GM12878 (cell line): ENCODE results near the gene ADK. TPM values are rescaled to one million over a fixed set of nuclear protein-coding genes. Genes with fewer than 3 reads are reported as not detected.

ENCODE experiments used
- BCL11A ChIP-seq: IDR thresholded peaks from 2 replicates; pipeline ENCODE4 v1.6.1; 2011; ENCODE audit warnings: low read depth, low read length
- EED ChIP-seq: sonication (generic); IDR thresholded peaks from 2 replicates; pipeline ENCODE4 v1.6.1; 2016; ENCODE audit warnings: antibody characterized with exemption, low read depth
- EGR1 ChIP-seq, 2 experiments: IDR thresholded peaks; 1 replicate in 1 of 2; 2 replicates in 1 of 2; pipeline ENCODE4 v1.6.1; 2011 to 2012; ENCODE audit warnings: low read depth in 2 of 2, low read length in 2 of 2, borderline replicate concordance in 1 of 2, mild to moderate bottlenecking in 1 of 2, moderate library complexity in 1 of 2
- ESRRA ChIP-seq: IDR thresholded peaks from 2 replicates; pipeline ENCODE4 v1.6.1; 2012; ENCODE audit warnings: mild to moderate bottlenecking, low read length, improper control_type of control experiment
- GABPA ChIP-seq: IDR thresholded peaks from 2 replicates; pipeline ENCODE4 v1.6.1; 2014; ENCODE audit warnings: antibody characterized with exemption, low read depth, mild to moderate bottlenecking, inconsistent platforms
- HCFC1 ChIP-seq: fragments of 150-350 bp; IDR thresholded peaks from 2 replicates; pipeline ENCODE4 v1.6.1; 2014; ENCODE audit warnings: low read length
- LARP7 ChIP-seq: fragments of 450-650 bp; IDR thresholded peaks from 2 replicates; pipeline ENCODE4 v1.6.1; 2017; ENCODE audit warnings: mild to moderate bottlenecking
- NFIC ChIP-seq: IDR thresholded peaks from 2 replicates; pipeline ENCODE4 v1.6.1; 2012; ENCODE audit warnings: low read depth, mild to moderate bottlenecking, inconsistent platforms, low read length, moderate library complexity
- POLR2AphosphoS2 ChIP-seq: IDR thresholded peaks from 2 replicates; pipeline ENCODE4 v1.6.1; 2011; ENCODE audit warnings: low read depth, mild to moderate bottlenecking, low read length, improper control_type of control experiment, moderate library complexity
- POLR2AphosphoS5 ChIP-seq: IDR thresholded peaks from 2 replicates; pipeline ENCODE4 v1.6.1; 2011; ENCODE audit warnings: mild to moderate bottlenecking, low read length, inconsistent platforms
- RUNX3 ChIP-seq: IDR thresholded peaks from 2 replicates; pipeline ENCODE4 v1.6.1; 2012; ENCODE audit warnings: low read length, inconsistent platforms
- SIX5 ChIP-seq: IDR thresholded peaks from 2 replicates; pipeline ENCODE4 v1.6.1; 2011; ENCODE audit warnings: mild to moderate bottlenecking, low read depth, low read length, moderate library complexity; ENCODE audit not compliant: severe bottlenecking
- SRF ChIP-seq, 2 experiments: IDR thresholded peaks; 2 replicates each; pipeline ENCODE4 v1.6.1; 2011; ENCODE audit warnings: low read depth in 2 of 2, low read length in 2 of 2, mild to moderate bottlenecking in 1 of 2, moderate library complexity in 1 of 2
- SUPT20H ChIP-seq: IDR thresholded peaks from 2 replicates; pipeline ENCODE4 v1.6.1; 2011; ENCODE audit warnings: low read depth, mild to moderate bottlenecking, low read length, moderate library complexity, borderline replicate concordance; ENCODE audit not compliant: control insufficient read depth
- WRNIP1 ChIP-seq: IDR thresholded peaks from 2 replicates; pipeline ENCODE4 v1.6.1; 2011; ENCODE audit warnings: low read depth, low read length, improper control_type of control experiment, borderline replicate concordance
- ZNF24 ChIP-seq: fragments of 450-650 bp; IDR thresholded peaks from 2 replicates; pipeline ENCODE4 v1.6.1; 2017; ENCODE audit warnings: antibody characterized with exemption, mild to moderate bottlenecking
- polyA plus RNA-seq, 11 experiments: library from polyadenylated mRNA; depleted of rRNA in 4 of 11; unstranded in 6 of 11; stranded (reverse) in 5 of 11; fragments of >200 nt; fragmentation: Nextera tagmentation in 4 of 11; fragmentation: Illumina TruSeq in 1 of 11; extraction: Ambion mirVana in 4 of 11; extraction: Trizol in 1 of 11; gene quantifications; 1 replicate in 1 of 11; 2 replicates in 10 of 11; pipeline versions ENCODE4 v1.2.1 to v1.2.3, GENCODE V29; 2011 to 2016; ENCODE audit warnings: inconsistent platforms in 2 of 11, missing spikeins in 2 of 11, low read depth in 1 of 11
- total RNA-seq, 4 experiments: library from RNA; depleted of rRNA in 3 of 4; stranded (reverse); fragments of >200 nt in 3 of 4; fragmentation: Illumina TruSeq in 1 of 4; extraction: Trizol in 1 of 4; gene quantifications; 2 replicates each; pipeline versions ENCODE4 v1.2.1 to v1.2.3, GENCODE V29; 2013 to 2021
- TF ChIP-seq, protein P1 (sequence below): fragments of 450-650 bp; IDR thresholded peaks from 2 replicates; pipeline ENCODE4 v1.6.1; 2018; ENCODE audit warnings: borderline replicate concordance, mild to moderate bottlenecking; ENCODE audit not compliant: partially characterized antibody
- TF ChIP-seq, protein P2 (sequence below): fragments of 450-650 bp; IDR thresholded peaks from 2 replicates; pipeline ENCODE4 v1.6.1; 2014; ENCODE audit warnings: mild to moderate bottlenecking
- TF ChIP-seq, protein P3 (sequence below): fragments of 450-650 bp; IDR thresholded peaks from 2 replicates; pipeline ENCODE4 v1.6.1; 2017; ENCODE audit warnings: low read depth, mild to moderate bottlenecking, moderate library complexity
- TF ChIP-seq, protein P4 (sequence below): fragments of 450-650 bp; formaldehyde crosslinking; IDR thresholded peaks from 2 replicates; pipeline ENCODE4 v1.4.0; 2020; ENCODE audit warnings: mild to moderate bottlenecking, moderate library complexity

Gene ADK
- total and polyA plus RNA-seq, 10 of the 15 experiments (the other 5 are each of a cell fraction or from before 2014, with no cell fraction given) = 42.0 to 151 (median 81.6) TPM

- TF ChIP-seq, protein P1, sequence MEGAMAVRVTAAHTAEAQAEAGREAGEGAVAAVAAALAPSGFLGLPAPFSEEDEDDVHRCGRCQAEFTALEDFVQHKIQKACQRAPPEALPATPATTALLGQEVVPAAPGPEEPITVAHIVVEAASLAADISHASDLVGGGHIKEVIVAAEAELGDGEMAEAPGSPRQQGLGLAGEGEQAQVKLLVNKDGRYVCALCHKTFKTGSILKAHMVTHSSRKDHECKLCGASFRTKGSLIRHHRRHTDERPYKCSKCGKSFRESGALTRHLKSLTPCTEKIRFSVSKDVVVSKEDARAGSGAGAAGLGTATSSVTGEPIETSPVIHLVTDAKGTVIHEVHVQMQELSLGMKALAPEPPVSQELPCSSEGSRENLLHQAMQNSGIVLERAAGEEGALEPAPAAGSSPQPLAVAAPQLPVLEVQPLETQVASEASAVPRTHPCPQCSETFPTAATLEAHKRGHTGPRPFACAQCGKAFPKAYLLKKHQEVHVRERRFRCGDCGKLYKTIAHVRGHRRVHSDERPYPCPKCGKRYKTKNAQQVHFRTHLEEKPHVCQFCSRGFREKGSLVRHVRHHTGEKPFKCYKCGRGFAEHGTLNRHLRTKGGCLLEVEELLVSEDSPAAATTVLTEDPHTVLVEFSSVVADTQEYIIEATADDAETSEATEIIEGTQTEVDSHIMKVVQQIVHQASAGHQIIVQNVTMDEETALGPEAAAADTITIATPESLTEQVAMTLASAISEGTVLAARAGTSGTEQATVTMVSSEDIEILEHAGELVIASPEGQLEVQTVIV = no peak
- TF ChIP-seq, protein P2, sequence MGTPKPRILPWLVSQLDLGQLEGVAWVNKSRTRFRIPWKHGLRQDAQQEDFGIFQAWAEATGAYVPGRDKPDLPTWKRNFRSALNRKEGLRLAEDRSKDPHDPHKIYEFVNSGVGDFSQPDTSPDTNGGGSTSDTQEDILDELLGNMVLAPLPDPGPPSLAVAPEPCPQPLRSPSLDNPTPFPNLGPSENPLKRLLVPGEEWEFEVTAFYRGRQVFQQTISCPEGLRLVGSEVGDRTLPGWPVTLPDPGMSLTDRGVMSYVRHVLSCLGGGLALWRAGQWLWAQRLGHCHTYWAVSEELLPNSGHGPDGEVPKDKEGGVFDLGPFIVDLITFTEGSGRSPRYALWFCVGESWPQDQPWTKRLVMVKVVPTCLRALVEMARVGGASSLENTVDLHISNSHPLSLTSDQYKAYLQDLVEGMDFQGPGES = no peak
- TF ChIP-seq, protein P3, sequence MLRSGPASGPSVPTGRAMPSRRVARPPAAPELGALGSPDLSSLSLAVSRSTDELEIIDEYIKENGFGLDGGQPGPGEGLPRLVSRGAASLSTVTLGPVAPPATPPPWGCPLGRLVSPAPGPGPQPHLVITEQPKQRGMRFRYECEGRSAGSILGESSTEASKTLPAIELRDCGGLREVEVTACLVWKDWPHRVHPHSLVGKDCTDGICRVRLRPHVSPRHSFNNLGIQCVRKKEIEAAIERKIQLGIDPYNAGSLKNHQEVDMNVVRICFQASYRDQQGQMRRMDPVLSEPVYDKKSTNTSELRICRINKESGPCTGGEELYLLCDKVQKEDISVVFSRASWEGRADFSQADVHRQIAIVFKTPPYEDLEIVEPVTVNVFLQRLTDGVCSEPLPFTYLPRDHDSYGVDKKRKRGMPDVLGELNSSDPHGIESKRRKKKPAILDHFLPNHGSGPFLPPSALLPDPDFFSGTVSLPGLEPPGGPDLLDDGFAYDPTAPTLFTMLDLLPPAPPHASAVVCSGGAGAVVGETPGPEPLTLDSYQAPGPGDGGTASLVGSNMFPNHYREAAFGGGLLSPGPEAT = 0 out of 2 replicates have a peak, but pooled peaks have one; percentile 18
- TF ChIP-seq EGR1 (IDR thresholded peaks at IDR 0.05; ENCODE audit: borderline replicate concordance in 1 of 2, low read depth in 2 of 2, low read length in 2 of 2) = no peak
- TF ChIP-seq LARP7 = no peak
- no peak for TF ChIP-seq EED
- TF ChIP-seq BCL11A = peak; percentile 58; the same call in 1 of the 2 replicates
- TF ChIP-seq POLR2AphosphoS5 = no peak
- no peak for TF ChIP-seq HCFC1
- peak; percentile 13; the same call in 1 of the 2 replicates for TF ChIP-seq RUNX3
- no peak for TF ChIP-seq SRF (IDR thresholded peaks at IDR 0.05; ENCODE audit: low read depth in 2 of 2, low read length in 2 of 2)
- TF ChIP-seq POLR2AphosphoS2 = no peak
- no peak; the same call in 1 of the 2 replicates for TF ChIP-seq ZNF24
- no peak for TF ChIP-seq WRNIP1
- no peak for TF ChIP-seq NFIC
- TF ChIP-seq, protein P4, sequence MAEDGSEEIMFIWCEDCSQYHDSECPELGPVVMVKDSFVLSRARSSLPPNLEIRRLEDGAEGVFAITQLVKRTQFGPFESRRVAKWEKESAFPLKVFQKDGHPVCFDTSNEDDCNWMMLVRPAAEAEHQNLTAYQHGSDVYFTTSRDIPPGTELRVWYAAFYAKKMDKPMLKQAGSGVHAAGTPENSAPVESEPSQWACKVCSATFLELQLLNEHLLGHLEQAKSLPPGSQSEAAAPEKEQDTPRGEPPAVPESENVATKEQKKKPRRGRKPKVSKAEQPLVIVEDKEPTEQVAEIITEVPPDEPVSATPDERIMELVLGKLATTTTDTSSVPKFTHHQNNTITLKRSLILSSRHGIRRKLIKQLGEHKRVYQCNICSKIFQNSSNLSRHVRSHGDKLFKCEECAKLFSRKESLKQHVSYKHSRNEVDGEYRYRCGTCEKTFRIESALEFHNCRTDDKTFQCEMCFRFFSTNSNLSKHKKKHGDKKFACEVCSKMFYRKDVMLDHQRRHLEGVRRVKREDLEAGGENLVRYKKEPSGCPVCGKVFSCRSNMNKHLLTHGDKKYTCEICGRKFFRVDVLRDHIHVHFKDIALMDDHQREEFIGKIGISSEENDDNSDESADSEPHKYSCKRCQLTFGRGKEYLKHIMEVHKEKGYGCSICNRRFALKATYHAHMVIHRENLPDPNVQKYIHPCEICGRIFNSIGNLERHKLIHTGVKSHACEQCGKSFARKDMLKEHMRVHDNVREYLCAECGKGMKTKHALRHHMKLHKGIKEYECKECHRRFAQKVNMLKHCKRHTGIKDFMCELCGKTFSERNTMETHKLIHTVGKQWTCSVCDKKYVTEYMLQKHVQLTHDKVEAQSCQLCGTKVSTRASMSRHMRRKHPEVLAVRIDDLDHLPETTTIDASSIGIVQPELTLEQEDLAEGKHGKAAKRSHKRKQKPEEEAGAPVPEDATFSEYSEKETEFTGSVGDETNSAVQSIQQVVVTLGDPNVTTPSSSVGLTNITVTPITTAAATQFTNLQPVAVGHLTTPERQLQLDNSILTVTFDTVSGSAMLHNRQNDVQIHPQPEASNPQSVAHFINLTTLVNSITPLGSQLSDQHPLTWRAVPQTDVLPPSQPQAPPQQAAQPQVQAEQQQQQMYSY (CRISPR knock-in tag) = no peak
- TF ChIP-seq ESRRA = no peak
- TF ChIP-seq SUPT20H = no peak
- TF ChIP-seq GABPA = no peak
- TF ChIP-seq SIX5 = no peak
Observed at GRCh38 chr10:74589226-74589673, 438.2 kb downstream of the ADK start (continued).
